NCI-H748 (cell line): Measurements from ENCODE around the gene RXRA.

Experiments
- DNase-seq: peaks from one replicate; lab custom pipeline; 2025; ENCODE audit not compliant: unreplicated experiment; lab: John Stamatoyannopoulos, UW

RXRA gene

DNA sequence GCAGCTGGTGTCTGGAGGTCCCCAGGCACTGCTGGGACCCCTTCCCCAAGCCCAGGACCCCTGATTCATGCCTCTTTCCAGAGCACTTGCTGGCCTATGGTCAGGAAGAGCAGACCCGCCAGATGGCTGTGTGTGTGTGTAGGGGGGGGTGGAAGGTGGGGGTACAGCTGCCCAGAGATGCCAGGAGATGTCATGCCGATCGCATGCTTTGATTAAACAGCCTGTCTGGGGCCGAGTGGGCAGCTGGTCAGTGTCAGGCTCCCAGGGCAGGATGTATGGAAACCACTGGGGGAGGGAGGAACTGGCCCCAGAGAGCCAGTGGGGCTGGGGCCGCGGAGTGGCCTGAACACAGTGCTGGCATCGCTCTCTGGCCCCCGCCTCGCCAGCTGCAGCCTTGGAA, 23.7 kb downstream of the RXRA start:
- DNase-seq, result no peak

DNA sequence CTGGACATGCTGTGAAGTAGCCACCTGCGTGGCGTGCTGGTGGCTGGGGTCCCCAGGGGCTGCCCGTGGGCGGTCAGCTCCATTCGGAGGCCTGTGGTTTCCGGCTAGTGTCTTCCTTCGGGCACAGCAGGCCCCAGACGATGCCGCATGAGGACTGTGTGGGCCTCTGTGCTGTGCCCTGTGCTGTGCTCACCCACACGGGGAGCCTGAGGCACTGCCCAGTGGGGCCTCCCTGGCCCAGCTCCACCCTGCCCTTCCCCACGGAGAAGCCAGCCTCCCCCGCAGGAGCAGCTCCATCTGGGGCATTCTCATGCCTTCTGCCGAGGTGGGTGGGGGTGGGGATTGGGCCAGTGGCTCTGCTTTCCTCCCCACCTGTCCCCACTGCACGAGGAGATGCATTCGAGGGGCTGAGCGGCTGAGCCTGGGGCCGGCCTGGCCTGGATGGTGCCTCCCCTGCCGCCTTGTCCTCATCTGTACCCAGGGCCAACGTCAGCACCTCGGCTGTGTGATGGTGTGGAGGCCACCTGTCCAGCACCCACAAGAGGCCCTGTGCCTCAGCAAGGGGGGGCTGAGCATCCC, 24.2 kb downstream of the RXRA start:
- no peak for DNase-seq

GRCh38 chr9:134351606-134352176, 25.4 kb downstream of the RXRA start:
- DNase-seq, result no peak

- DNase-seq, result no peak
These were observed 26.1 kb downstream of the RXRA start for GRCh38 chr9:134352247-134352933.

DNA sequence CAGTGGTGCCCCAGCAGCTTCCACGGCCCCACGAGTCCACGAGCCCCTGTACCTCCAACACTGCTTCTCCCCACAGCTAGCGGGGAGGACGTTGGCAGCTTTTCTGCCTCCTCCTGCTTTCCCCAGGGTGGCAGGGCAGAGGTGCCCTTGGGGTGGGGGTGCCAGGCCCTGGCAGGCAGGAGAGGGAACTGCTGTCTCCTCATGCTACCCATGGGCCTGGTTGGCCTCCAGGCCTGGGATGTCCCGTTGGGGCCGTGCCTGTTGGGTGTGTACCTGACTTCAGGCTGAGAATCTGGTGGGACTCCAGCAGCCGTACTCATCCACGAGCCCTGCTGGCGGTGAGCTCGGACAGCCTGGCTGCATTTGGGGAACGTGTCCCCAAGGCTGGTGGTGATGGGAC, 27.3 kb downstream of the RXRA start:
- no peak for DNase-seq

DNA sequence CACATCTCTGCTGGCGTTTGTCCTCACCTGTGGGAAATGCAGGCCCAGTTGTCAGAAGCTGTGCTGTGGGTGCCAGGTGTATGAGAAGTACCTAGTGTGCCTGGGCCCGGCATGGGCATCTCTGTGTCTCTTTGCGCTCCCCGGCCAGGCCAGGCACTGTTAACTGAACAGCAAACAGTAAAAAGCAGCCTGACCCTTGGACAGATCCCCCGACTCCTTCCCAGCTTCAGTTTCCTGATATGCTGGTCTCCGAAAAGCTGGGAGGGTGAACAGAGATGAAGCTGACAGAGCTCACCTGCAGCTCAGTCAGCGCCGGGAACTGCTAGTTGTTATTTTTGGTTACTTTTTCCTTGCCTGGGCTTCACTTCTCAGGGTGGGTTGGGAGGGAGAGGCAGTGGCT, 28.9 kb downstream of the RXRA start:
- DNase-seq, result no peak

DNA sequence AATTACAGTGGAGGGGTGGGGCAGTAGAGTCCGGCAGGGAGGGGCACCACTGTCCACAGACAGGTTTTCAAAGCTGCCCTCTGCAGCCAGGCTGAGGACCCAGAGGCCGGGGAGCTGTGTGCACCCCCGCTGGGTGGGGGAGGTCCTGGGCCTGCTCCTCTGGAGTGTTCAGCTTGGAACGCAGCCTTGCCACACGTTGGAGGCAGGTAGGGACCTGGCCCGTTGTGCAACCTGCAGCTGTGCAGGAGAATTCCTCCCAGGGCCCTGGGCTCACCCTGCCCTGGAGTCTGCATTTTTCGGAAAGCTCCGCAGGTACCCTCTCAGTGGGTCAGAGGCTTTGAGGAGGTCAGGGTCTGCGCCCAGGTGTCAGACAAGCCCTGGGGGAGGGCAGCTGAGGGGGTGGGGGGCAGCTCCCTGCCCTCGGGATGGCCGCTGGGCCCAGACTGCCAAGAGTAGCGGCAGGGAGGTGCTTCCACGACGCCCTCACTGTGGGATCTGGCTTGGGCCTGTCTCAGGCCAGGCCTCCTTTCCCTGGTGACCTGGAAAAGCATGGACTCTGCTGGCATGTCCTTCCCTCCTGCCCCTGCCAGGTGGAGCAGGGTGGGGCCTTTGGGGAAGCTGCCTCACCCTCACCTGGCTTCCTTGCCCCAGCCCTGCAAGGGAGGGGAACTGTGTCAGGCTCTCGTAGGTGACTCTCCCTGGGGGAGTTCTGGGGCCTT, 29.5 kb downstream of the RXRA start:
- DNase-seq, result no peak

DNA sequence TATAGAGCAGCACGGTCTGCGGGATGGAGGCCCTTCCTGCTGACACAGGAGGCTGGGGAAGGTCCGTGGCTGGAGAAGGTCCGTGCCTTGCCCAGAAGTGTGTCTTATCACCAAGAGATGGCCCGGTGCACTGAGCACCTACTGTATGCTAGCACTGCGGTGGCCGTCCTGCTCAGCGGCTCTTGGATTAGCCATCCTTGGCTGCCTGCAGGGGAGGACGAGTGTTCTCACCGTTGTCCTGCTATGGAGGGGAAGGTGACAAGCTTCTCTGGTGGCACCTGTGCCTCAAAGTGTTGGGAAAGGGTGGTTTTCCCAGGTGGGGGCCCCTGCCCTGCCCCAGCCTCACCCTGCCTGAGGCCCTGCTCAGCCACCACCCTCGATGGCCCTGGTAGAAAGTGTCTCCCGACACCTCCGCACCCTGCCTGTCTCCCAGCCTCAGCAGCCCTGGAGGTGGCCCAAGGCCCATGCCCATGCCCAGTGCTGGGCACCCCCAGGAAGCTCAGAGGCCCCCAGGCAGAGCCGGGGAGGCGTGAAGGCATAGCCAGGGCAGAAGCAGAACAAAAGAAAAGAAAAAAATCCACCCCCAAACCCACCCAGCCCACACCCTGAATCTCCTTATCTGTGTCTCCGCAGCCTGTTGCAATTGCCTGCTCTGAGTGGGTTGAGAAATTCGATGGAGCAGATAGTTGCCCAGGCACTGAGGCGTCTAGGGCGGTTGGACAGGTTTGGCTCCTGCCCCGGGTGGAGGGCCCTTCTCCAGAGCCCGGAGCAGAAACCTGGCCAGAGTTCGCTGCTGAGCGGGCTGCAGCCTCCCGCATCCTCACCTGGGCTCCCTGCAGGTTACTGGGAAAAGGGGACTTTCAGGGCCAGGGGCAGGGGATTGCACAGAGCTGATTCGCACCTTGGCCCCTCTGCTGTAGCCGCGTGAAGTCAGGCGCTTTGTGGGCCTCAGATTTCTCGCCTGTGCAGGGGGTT, 30.5 kb downstream of the RXRA start:
- DNase-seq, result no peak

GRCh38 chr9:134357631-134358025, 31.4 kb downstream of the RXRA start:
- no peak for DNase-seq

- no peak for DNase-seq
These were observed 31.9 kb downstream of the RXRA start for GRCh38 chr9:134358026-134358661.

DNA sequence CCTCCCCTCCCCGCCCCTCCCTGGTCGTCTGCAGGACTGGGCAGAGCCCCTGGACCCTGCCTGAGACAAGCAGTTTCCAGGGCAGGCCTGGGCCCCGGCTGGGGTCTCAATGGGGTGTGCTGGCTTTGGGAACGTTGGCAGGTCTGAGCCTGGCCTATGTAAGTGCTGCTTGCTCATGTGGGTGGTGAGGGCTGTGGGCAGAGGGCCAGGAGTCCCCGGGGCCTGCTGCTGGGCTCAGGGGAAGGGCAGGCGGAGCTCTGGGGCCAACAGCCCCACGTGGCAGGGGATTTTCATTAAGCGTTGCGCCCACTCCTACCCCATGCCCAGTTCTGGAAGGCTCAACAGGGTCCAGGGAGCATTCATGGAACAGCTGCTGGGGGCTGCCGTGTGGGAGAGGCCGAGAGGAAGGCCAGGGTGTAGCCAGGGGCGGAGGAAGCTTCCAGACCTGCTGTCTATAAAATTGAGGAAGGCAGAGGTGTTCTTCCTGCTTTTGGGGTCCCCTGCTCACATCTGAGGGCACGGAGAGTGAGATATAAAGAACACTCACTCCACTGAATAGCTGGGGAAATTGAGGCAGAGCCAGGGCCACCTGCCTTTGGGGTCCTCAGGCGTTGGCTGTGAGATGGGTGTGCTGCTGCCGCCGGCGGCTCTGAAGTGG, 32.5 kb downstream of the RXRA start:
- DNase-seq, result peak; percentile 58

GRCh38 chr9:134359493-134360179, 33.4 kb downstream of the RXRA start:
- DNase-seq, result peak; percentile 62

GRCh38 chr9:134360180-134360759, 34.0 kb downstream of the RXRA start:
- no peak for DNase-seq

DNA sequence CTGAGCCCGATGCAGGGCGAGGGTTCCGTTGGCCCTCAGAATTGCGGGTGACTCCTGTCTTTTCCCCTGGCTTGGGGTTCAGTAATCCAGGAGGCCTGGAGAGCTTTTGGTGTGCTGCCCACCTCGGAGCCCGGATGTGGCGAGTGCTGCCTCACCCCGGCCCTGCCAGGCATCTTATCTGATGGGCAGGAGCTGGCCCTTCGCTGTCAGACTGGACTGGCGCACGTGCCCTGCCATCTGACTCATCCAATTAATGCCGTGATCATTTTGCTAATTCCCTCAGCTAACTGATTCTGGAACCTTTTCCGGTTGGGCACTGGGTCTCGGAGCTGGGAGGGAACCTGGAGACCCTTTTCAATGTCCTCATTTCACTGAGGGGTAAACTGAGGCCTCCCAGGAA, 34.6 kb downstream of the RXRA start:
- no peak for DNase-seq

DNA sequence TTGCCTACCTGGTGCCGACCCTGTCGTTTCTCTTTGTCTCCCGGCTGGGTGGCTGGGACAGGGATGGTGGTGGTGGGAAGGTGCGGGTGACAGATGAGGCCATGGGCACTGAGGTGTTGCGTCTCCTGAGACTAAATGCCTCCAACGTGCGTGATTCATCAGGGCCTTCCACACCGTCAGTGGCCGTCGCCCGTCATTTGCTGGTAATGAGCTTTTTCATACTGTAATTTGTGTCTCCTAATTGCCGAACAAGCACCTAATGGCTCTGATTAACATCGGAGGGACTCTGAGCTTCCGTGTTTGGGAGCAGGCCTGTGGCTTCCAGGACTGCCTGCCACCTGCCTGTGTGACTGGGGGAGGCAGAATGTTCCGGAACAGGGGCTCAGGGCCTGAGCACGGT, 35.2 kb downstream of the RXRA start:
- no peak for DNase-seq

DNA sequence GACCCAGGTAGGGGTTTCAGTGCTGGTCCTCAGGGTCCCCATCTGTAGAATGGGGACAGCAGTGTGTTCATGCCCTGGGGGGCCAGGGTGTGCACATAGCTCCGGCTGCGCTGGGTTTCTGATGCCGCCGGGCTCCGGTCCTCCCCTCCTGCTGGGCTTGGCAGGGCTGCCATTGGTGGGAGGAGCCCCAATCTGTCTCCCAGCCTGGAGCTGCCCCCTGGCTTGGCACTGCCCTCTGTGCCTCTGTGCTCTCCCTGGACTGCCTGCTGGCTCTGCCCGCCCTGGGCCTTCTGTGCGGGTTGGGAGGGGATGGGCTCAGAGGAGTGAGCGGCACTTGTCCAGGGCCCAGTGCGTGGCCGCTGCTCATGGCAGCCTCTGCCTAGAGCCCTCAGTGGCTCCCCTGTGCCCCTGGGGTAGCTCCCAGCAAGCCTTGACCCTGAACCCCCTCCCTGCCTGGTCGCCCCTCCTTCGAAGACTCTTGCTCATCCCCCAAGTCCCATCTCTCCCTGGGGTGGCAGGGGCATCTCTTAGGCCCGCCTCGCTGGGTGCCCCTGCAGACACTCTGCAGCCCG, 35.7 kb downstream of the RXRA start:
- DNase-seq, result no peak

- no peak for DNase-seq
These were observed 37.2 kb downstream of the RXRA start for GRCh38 chr9:134363450-134363849.

GRCh38 chr9:134364391-134365114, 38.3 kb downstream of the RXRA start:
- DNase-seq, result no peak
